Spleen (tissue), 11 donors: ENCODE measurements around the gene JARID2. TPM values are rescaled to one million over a fixed set of nuclear protein-coding genes. Genes with fewer than 3 reads are reported as not detected.

ENCODE experiments used
- DNase-seq: peaks from one replicate; pipeline ENCODE4 v3.0.0-alpha.2; 2020
- H3K27ac ChIP-seq, 8 donors: fragments of 200-600 bp; sonication (generic) in 7 of 8; 1 replicate in 4 of 8; 2 replicates in 4 of 8; pipeline versions ENCODE4 v1.5.0 to v1.8.0; 2016 to 2021; ENCODE audit warnings: inconsistent platforms in 4 of 8, mild to moderate bottlenecking in 4 of 8, moderate library complexity in 1 of 8
- H3K27me3 ChIP-seq, 7 donors: fragments of 200-600 bp; sonication (generic) in 6 of 7; replicated peaks in 1 of 7; 1 replicate in 4 of 7; 2 replicates in 3 of 7; pipeline versions ENCODE4 v1.5.0 to v1.8.0; 2016 to 2021; ENCODE audit warnings: inconsistent platforms in 3 of 7, mild to moderate bottlenecking in 1 of 7
- H3K36me3 ChIP-seq, 6 donors: fragments of 200-600 bp; sonication (generic) in 5 of 6; 1 replicate in 4 of 6; 2 replicates in 2 of 6; pipeline versions ENCODE4 v1.5.0 to v1.8.0; 2016 to 2021; ENCODE audit warnings: inconsistent platforms in 2 of 6
- H3K4me1 ChIP-seq, 6 donors: fragments of 200-600 bp; sonication (generic) in 5 of 6; 1 replicate in 3 of 6; 2 replicates in 3 of 6; pipeline versions ENCODE4 v1.5.0 to v1.8.0; 2016 to 2021; ENCODE audit warnings: inconsistent platforms in 3 of 6
- H3K4me3 ChIP-seq, 8 donors: fragments of 200-600 bp; sonication (generic) in 7 of 8; 1 replicate in 4 of 8; 2 replicates in 4 of 8; pipeline versions ENCODE4 v1.5.0 to v1.8.0; 2016 to 2021; ENCODE audit warnings: inconsistent platforms in 4 of 8, mild to moderate bottlenecking in 4 of 8, moderate library complexity in 2 of 8
- H3K9me3 ChIP-seq, 8 donors: fragments of 200-600 bp; sonication (generic) in 7 of 8; 1 replicate in 4 of 8; 2 replicates in 4 of 8; pipeline versions ENCODE4 v1.5.0 to v1.8.0; 2016 to 2021; ENCODE audit warnings: inconsistent platforms in 4 of 8
- CTCF ChIP-seq, 11 experiments: fragments of 200-600 bp in 7 of 11; fragments of 450-650 bp in 4 of 11; sonication (generic) in 4 of 11; IDR thresholded peaks in 8 of 11; conservative IDR thresholded peaks in 3 of 11; 1 replicate in 7 of 11; 2 replicates in 4 of 11; pipeline versions ENCODE4 v1.4.0 to v1.8.0; 2016 to 2021; ENCODE audit warnings: antibody characterized with exemption in 11 of 11, inconsistent platforms in 4 of 11, mild to moderate bottlenecking in 1 of 11
- POLR2A ChIP-seq, 3 donors: fragments of 450-650 bp; IDR thresholded peaks; one replicate each; pipeline ENCODE4 v1.5.1; 2017; ENCODE audit warnings: antibody characterized with exemption in 3 of 3, mild to moderate bottlenecking in 1 of 3
- POLR2AphosphoS5 ChIP-seq, 3 donors: sonication (generic); formaldehyde crosslinking; IDR thresholded peaks; one replicate each; pipeline ENCODE4 v1.5.1; 2017; ENCODE audit warnings: antibody characterized with exemption in 3 of 3
- WGBS, 5 donors: extraction: QIAGEN DNeasy Blood & Tissue Kit in 3 of 5; methylation state at CpG; one replicate each; pipeline versions ENCODE4 v1.1.5 to v1.1.7; 2013 to 2018; 5-methylcytosine and 5-hydroxymethylcytosine counted together
- intact Hi-C: fragments of 100-400 bp; cut with DNase I; formaldehyde crosslinking; loops from one replicate; pipeline ENCODE4 v1.15.0; 2023; ENCODE audit warnings: low total_unique reads
- polyA plus RNA-seq, 3 donors: library from polyadenylated mRNA; stranded (reverse); fragments of 200-250 nt; gene quantifications; one replicate each; pipeline ENCODE4 v1.2.1, GENCODE V29; 2013
- total RNA-seq, 7 donors: library from RNA; depleted of rRNA in 3 of 7; stranded (reverse); fragments of >200 nt in 3 of 7; fragmentation: NEBNext Ultra II Directional in 4 of 7; extraction: Animal tissue kit (Norgen Biotek cat#: 25700) in 4 of 7; gene quantifications; one replicate each; pipeline versions ENCODE4 v1.1.0 to v1.2.1, GENCODE V29; 2016 to 2021
- donor health status: healthy with polysubstance abuse.
- donor health status: DM: no; HTN: no; CAD: no; lungs with moderate emphysema.
- donor health status: DM: no; HTN: no; CAD: no.
- donor health status: Bipolar disorder and iron deficiency.
- donor health status: healthy.
- donor health status: DM: no; HTN: no; CAD: no.
- donor health status: DM: yes; HTN: yes; CAD: no.

Gene JARID2
- total and polyA plus RNA-seq, 10 donors, result 4.4 to 27.1 (median 20.6) TPM

- no peak overlapping the region for H3K27ac ChIP-seq
- H3K27me3 ChIP-seq, result no peaks in the 10 kb centered on the region
- peaks cover 0 to 31% (median 20%) of the 10 kb centered on the region in 6 donors for H3K4me1 ChIP-seq
- WGBS, 5 donors, result 42 to 64% (median 58%) methylated on average over 5 of the region's 5 CpGs
- intact Hi-C loops, result no loop called here
- no peak for TF ChIP-seq CTCF (IDR thresholded peaks at IDR 0.05 in 8 of 11, conservative IDR thresholded peaks at IDR 0.05 in 3 of 11)
- TF ChIP-seq POLR2AphosphoS5 (IDR thresholded peaks at IDR 0.05), result no peak
- no peak for TF ChIP-seq POLR2A (IDR thresholded peaks at IDR 0.05)
- no peaks in the 10 kb centered on the region for H3K9me3 ChIP-seq
- H3K4me3 ChIP-seq, result no peak overlapping the region
- no peak for DNase-seq
- no peaks in the 10 kb centered on the region for H3K36me3 ChIP-seq
These were observed 6.1 kb upstream of the JARID2 start for GRCh38 chr6:15239616-15240364.

- no peaks in the 10 kb centered on the region for H3K36me3 ChIP-seq
- H3K9me3 ChIP-seq, result no peaks in the 10 kb centered on the region
- WGBS, 5 donors, result 85 to 97% (median 90%) methylated on average over 2 of the region's 2 CpGs
- H3K4me3 ChIP-seq, result no peak overlapping the region
- DNase-seq, result no peak
- no peak for TF ChIP-seq POLR2A (IDR thresholded peaks at IDR 0.05)
- TF ChIP-seq CTCF (IDR thresholded peaks at IDR 0.05 in 8 of 11, conservative IDR thresholded peaks at IDR 0.05 in 3 of 11), result no peak
- TF ChIP-seq POLR2AphosphoS5 (IDR thresholded peaks at IDR 0.05), result no peak
- H3K27me3 ChIP-seq, result no peaks in the 10 kb centered on the region
- peak overlapping the region in 4 of 8 donors; percentile 50 to 97 (median 58) for H3K27ac ChIP-seq
- peaks cover 0 to 39% (median 24%) of the 10 kb centered on the region in 6 donors for H3K4me1 ChIP-seq
- intact Hi-C loops, result no loop called here
These were observed 3.4 kb upstream of the JARID2 start for GRCh38 chr6:15242503-15242902.

- WGBS, 5 donors, result 56 to 88% (median 62%) methylated on average over 1 of the region's 1 CpG
These were observed 2.8 kb upstream of the JARID2 start for GRCh38 chr6:15242937-15243614.

More at GRCh38 chr6:15242937-15243614, 2.8 kb upstream of the JARID2 start:
- no peaks in the 10 kb centered on the region for H3K36me3 ChIP-seq
- H3K4me1 ChIP-seq, result peaks cover 0 to 41% (median 25%) of the 10 kb centered on the region in 6 donors
- intact Hi-C loops, result no loop called here
- H3K27me3 ChIP-seq, result no peaks in the 10 kb centered on the region
- H3K4me3 ChIP-seq, result no peak overlapping the region
- H3K9me3 ChIP-seq, result no peaks in the 10 kb centered on the region
- peak overlapping the region in 6 of 8 donors; percentile 50 to 97 (median 55) for H3K27ac ChIP-seq
- peak; percentile 43 for DNase-seq
- TF ChIP-seq POLR2A (IDR thresholded peaks at IDR 0.05) (no peak), POLR2AphosphoS5 (IDR thresholded peaks at IDR 0.05) (no peak), CTCF (IDR thresholded peaks at IDR 0.05 in 8 of 11, conservative IDR thresholded peaks at IDR 0.05 in 3 of 11) (no peak)
